Measurements from ENCODE around the gene MSL1. TPM values are rescaled to one million over a fixed set of nuclear protein-coding genes. Genes with fewer than 3 reads are reported as not detected.

MSL1 gene
- total RNA-seq, 1 donor from 2014 or later: 59.3 TPM

DNA sequence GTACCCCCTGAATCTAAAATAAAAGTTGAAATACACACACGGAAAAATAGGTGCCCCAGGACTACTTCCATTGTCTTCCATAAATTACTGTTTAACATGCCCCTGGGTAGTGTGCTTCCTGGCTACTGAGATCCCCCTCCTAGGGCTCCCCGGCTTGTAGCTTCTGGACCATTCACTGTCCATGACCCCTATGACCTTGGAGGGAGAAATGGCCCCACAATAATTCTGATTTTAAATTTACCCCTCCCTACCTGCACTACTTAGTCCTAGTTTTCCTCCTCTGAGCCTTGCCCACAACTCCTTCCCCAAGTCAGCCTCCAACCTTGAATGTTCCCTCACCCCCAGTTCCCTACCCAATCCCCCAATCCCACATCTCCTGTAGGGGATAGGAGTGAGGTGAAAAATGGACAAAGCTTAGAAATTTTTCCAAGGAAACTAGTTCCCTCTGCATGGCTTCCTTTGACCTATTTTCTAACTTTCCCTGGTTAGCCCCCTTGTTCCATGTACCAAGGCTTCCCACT lies 9.5 kb upstream of the MSL1 start:
- H3K4me3 ChIP-seq (ENCODE audit: low read depth, low read length): no peak overlapping the region
- no peak for DNase-seq (ENCODE audit: low read depth)
- no peak for TF ChIP-seq CTCF (conservative IDR thresholded peaks at IDR 0.05; ENCODE audit: low read depth, low read length)

DNA sequence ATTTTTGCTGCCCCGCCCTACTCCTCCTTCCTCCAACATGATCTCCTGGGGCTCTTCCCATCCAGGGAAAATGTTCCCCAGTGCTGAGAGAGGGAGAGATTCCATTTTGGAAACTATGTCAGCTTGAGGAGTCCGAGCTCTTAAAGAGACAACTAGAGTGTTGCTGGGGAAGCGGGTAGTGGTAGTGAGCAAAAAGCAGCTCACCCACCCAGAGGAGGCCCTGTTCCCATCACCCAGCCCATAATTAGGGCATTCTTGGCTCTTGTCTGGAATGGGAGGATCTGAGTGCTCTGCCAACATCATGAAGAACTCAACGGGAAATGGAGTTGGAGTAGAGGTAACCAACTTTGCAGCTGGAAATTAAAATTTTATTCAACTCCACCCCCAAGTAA lies 9.1 kb upstream of the MSL1 start:
- no peak for TF ChIP-seq CTCF (conservative IDR thresholded peaks at IDR 0.05; ENCODE audit: low read depth, low read length)

DNA sequence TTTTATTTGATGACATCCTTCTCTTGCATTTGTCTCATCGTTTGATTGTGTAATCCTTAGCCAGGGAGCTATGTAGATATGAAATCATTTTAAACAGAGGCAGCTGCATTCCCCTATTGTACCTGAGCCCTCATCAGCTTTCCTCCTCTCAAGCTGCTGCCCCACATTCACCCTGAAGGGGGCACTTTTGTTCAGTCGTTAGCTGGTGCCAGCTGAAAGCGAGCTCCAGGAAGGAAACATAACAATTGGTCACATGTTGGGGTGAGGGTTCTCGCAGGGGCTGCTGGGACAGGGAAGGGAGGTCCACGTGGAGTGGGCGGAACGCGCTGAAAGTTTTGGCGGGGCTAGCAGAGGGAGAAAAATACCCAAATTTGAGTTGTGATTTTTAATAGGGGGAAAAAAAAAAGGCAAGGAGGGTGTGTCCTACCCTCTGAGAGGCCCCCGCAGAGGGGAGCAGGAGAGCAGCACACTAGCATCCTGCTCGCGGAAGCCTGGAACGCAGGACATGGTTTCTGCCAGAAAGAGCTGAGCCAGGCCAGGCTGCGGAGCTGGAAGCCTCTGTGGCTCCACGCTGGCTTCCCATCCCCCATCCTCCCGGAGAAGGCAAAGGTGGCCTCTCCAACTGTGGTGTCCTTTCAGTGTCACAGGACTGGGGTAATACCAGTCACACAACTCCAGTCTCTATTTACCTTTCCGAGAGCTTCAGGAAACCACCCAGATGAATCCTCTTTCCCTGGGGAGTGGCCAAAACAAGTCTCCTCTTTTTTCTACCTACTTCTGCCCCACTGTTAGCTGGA lies 8.5 kb upstream of the MSL1 start:
- DNase-seq (ENCODE audit: low read depth): no peak

More for the DNA sequence above, 9.1 kb upstream of the MSL1 start:
- H3K4me3 ChIP-seq (ENCODE audit: low read depth, low read length): no peak overlapping the region
- no peak for DNase-seq (ENCODE audit: low read depth)

GRCh38 chr17:40113907-40114245 lies 7.9 kb upstream of the MSL1 start:
- no peak for DNase-seq (ENCODE audit: low read depth)
- H3K4me3 ChIP-seq (ENCODE audit: low read depth, low read length): peak overlapping the region; percentile 50
- no peak for TF ChIP-seq CTCF (conservative IDR thresholded peaks at IDR 0.05; ENCODE audit: low read depth, low read length)

More for the DNA sequence above, 8.5 kb upstream of the MSL1 start:
- peak overlapping the region; percentile 50 for H3K4me3 ChIP-seq (ENCODE audit: low read depth, low read length)
- peak; percentile 87 for TF ChIP-seq CTCF (conservative IDR thresholded peaks at IDR 0.05; ENCODE audit: low read depth, low read length)

DNA sequence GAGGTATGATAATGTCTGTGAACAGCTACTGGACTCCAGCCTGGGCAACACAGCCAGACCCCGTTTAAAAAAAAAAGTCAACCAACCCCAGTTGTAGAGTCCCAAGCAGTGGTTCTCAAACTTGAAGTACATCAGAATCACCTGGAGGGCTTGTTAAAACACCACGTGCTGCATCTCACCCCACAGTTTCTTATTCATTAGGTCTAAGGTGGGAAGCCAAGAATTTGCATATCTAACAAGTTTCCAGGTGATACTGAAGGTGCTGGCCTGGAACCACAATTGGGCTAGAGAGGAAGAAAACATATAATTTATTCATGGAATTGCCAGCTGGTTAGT lies 6.7 kb upstream of the MSL1 start:
- DNase-seq (ENCODE audit: low read depth): no peak
- no peak overlapping the region for H3K4me3 ChIP-seq (ENCODE audit: low read depth, low read length)
- no peak for TF ChIP-seq CTCF (conservative IDR thresholded peaks at IDR 0.05; ENCODE audit: low read depth, low read length)

DNA sequence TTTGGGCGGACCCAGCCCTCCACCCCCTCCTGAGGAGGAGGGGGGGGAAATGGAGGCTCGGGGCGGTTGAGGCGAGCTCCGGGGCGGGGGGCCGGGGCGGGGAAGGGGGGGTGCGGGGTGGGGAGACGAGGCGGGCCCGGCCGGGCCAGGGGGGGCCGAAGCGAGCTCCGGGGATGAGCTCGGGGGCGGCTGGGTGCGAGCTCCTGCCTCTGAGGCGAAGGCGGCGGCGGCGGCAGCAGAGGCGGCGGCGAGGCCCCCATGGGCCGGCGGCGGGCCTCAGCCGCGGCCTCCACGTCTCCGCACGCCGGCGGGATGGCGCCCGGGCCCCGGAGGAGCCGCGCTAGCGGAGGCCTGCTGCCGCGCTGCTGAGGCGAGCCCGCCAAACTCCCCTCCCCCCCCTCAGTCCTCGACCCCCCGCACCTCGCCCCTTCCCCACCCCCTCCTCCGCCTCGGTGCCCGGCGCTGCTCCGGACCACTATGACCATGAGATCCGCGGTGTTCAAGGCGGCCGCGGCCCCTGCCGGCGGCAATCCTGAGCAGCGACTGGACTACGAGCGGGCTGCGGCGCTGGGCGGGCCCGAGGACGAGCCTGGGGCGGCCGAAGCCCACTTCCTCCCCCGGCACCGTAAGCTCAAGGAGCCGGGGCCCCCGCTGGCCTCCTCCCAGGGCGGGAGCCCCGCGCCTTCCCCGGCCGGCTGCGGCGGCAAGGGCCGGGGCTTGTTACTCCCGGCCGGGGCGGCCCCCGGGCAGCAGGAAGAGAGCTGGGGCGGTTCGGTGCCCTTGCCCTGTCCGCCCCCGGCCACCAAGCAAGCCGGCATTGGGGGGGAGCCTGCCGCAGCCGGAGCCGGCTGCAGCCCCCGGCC lies 596 bp downstream of the MSL1 start:
- no peak for TF ChIP-seq CTCF (conservative IDR thresholded peaks at IDR 0.05; ENCODE audit: low read depth, low read length)
- peak overlapping the region; percentile 74 for H3K4me3 ChIP-seq (ENCODE audit: low read depth, low read length)
- DNase-seq (ENCODE audit: low read depth): no peak
